ENCODE results near the gene PEX1.

GRCh38 chr7:92576296-92576695 is 48.0 kb upstream of the PEX1 start:
- TF ChIP-seq CTCF (IDR thresholded peaks at IDR 0.05): no peak
- no peak for TF ChIP-seq POLR2A (IDR thresholded peaks at IDR 0.05)

Data from testis (tissue), 2 donors.